Glutamatergic neuron (in vitro differentiated cells): ENCODE results near the gene SRC. TPM values are rescaled to one million over a fixed set of nuclear protein-coding genes. Genes with fewer than 3 reads are reported as not detected.

ENCODE experiments used
- DNase-seq: peaks from one replicate; pipeline ENCODE4 v3.0.0; 2022
- H3K27ac Mint-ChIP-seq: one replicate; pipeline ENCODE4 v1.8.0; 2020; ENCODE audit warnings: mild to moderate bottlenecking, mixed read lengths, inconsistent platforms; ENCODE audit not compliant: unreplicated experiment
- H3K27me3 Mint-ChIP-seq: one replicate; pipeline ENCODE4 v1.8.0; 2020; ENCODE audit warnings: mild to moderate bottlenecking, moderate library complexity, mixed read lengths, inconsistent platforms; ENCODE audit not compliant: unreplicated experiment
- H3K36me3 Mint-ChIP-seq: one replicate; pipeline ENCODE4 v1.8.0; 2020; ENCODE audit warnings: mild to moderate bottlenecking, mixed read lengths, inconsistent platforms; ENCODE audit not compliant: unreplicated experiment
- H3K4me1 Mint-ChIP-seq: one replicate; pipeline ENCODE4 v1.8.0; 2020; ENCODE audit warnings: mild to moderate bottlenecking, low read depth, mixed read lengths, inconsistent platforms; ENCODE audit not compliant: unreplicated experiment
- H3K4me3 Mint-ChIP-seq: one replicate; pipeline ENCODE4 v1.8.0; 2020; ENCODE audit warnings: mild to moderate bottlenecking, mixed read lengths, inconsistent platforms; ENCODE audit not compliant: unreplicated experiment
- H3K9me3 Mint-ChIP-seq: one replicate; pipeline ENCODE4 v1.8.0; 2020; ENCODE audit warnings: mild to moderate bottlenecking, moderate library complexity, mixed read lengths, inconsistent platforms; ENCODE audit not compliant: unreplicated experiment
- CTCF ChIP-seq: fragments of 200-600 bp; sonication (generic); IDR thresholded peaks from one replicate; pipeline ENCODE4 v1.5.0; 2021; ENCODE audit not compliant: partially characterized antibody, unreplicated experiment
- total RNA-seq: library from RNA; stranded (reverse); fragmentation: NEBNext Ultra II Directional; extraction: Animal tissue kit (Norgen Biotek cat#: 25700); gene quantifications from one replicate; pipeline ENCODE4 v1.2.1, GENCODE V29; 2021; ENCODE audit not compliant: unreplicated experiment

Gene SRC
- total RNA-seq, 1 donor from 2014 or later, result 39.2 TPM

DNA sequence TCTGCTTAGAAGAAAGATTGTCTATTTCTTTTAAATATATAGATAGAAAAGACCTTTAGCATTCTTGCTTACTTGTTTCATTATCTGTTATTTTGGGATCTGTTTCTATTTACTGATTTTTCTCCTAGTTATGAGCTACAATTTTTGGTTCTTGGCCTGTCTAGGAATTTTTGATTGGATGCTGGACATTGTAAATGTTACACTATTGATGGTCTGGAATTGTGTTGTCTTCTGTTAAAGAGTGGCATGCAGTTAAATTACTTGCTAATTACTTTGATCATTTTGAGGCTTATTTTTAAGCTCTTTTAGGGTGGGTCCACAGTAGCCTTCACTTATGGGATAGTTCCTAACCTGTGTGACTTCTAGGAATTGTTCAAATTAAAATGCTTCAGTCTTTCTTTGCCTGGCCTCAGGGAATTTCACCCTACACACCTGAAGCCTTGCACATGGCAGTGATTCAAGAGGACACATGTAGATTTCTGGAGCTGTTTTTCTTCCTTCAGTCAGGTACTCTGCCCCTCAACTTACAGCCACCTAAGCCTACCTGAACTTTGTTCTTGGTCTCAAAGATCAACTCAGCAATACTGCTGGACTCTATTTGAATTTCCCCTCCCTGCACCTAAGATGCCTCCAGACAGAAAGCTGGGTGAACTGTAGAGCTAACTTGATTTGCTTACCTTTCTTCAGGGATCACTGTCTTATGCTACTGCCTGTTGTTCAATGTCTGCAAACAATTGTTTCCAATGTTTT lies 108.9 kb downstream of the SRC start:
- no peak for DNase-seq
- Mint-ChIP-seq H3K9me3 (peaks cover 13% of the 10 kb centered on the region), H3K27ac (no peak overlapping the region), H3K36me3 (peaks cover 32% of the 10 kb centered on the region), H3K4me3 (no peak overlapping the region), H3K27me3 (no peaks in the 10 kb centered on the region), H3K4me1 (peaks cover 10% of the 10 kb centered on the region)
- TF ChIP-seq CTCF, result no peak

Other genes starting within 250 kb of the SRC start
- gene RPN2, start 166.8 kb upstream of the SRC start, total RNA-seq, result 156 TPM
- gene MROH8, start 166.6 kb upstream of the SRC start, total RNA-seq, result 2.6 TPM
- not detected for gene GHRH, start 84.3 kb upstream of the SRC start, total RNA-seq
- 27.9 TPM for gene MANBAL, start 56.5 kb upstream of the SRC start, total RNA-seq
- gene NNAT, start 175.1 kb downstream of the SRC start, total RNA-seq, result 1,047 TPM
- gene BLCAP, start 181.7 kb downstream of the SRC start, total RNA-seq, result 97.2 TPM